ENCODE measurements around the gene ATRAID.

The ATRAID gene

DNA sequence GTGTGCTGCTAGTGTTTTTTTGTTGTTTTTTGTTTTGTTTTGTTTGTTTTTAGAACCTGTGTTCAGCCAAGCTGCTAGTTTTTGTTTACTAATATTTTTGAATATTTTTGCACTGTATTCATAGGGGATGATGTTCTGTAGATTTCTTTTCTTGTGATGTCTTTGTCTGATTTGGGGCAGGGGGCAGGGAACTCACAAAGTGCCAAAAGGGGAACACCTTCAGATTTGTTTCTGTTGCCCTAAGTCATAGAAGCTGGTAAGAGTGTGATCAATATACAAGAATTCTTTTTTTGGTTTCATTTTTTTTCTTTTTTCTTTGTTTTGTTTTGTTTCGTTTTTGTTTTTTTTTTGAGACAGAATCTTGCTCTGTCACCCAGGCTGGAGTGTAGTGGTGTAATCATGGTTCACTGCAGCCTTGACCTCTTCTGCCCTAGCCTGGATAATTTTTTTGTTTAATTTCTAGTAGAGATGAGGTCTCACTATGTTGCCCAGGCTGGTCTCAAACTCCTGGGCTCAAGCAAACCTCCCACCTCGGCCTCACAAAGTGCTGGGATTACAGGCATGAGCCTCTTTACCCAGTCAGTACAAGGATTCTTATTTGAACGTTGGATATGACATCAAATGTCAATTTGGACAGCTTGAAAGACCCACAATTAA lies 32.4 kb upstream of the ATRAID start:
- H3K9me3 ChIP-seq: no peaks in the 10 kb centered on the region
- H3K36me3 ChIP-seq: no peaks in the 10 kb centered on the region
- intact Hi-C loops (cut with DNase I; ENCODE audit: low total_unique reads): no loop called here
- H3K27me3 ChIP-seq: peaks cover 0 to 10% of the 10 kb centered on the region in 2 donors
- TF ChIP-seq CTCF (IDR thresholded peaks at IDR 0.05): no peak
- no peak for DNase-seq
- H3K27ac ChIP-seq: peak overlapping the region in 1 of 2 donors; percentile 27
- peaks cover 0 to 17% (median 0%) of the 10 kb centered on the region in 4 donors for H3K4me1 ChIP-seq
- H3K4me3 ChIP-seq: no peak overlapping the region

DNA sequence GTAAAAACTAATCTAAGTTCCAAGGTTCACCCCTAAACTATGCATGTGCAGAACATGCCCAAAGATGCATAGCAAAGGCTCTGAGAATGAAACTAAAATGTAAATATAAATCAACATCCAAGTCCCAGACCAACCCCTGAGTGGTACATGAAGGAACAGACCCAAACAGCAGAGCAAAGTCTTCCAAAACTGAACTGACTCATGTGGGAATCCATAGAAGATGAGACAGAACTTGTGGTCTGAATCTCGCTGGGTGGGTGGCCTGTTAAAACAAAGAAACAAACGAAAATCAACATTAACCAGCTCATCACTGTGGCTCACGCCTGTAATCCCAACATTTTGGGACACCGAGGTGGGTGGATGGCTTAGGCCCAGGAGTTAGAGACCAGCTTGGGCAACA lies 29.5 kb upstream of the ATRAID start:
- intact Hi-C loops (cut with DNase I; ENCODE audit: low total_unique reads): no loop called here
- H3K9me3 ChIP-seq: no peaks in the 10 kb centered on the region
- no peak for TF ChIP-seq CTCF (IDR thresholded peaks at IDR 0.05)

DNA sequence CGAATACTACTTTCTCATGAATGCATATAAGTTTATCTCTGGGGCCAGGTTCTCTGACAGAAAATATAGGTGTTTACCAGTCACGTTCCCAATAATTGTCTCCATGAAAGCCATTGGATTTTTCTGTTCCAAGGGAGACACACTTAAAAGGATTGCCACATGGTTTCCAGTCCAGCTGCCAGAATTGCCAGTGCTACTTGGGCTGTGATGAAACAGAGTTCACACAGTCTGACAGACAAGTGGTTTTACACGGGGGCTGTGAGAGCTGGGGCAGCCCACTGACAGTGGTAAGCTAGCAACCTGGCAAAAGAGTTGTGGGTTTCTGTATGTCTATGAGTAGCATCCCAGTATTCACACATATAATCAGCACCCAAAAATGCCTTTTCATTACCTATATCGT lies 27.7 kb upstream of the ATRAID start:
- Histone ChIP-seq H3K9me3 (no peaks in the 10 kb centered on the region), H3K4me1 (peaks cover 0 to 45% (median 1%) of the 10 kb centered on the region in 4 donors), H3K27me3 (no peaks in the 10 kb centered on the region), H3K27ac (peak overlapping the region; percentile 59 to 66), H3K36me3 (no peaks in the 10 kb centered on the region), H3K4me3 (no peak overlapping the region)
- DNase-seq: peak; percentile 80 to 83
- no peak for TF ChIP-seq CTCF (IDR thresholded peaks at IDR 0.05)
- intact Hi-C loops (cut with DNase I; ENCODE audit: low total_unique reads): no loop called here

More for the DNA sequence above, 29.5 kb upstream of the ATRAID start:
- Histone ChIP-seq H3K4me3 (no peak overlapping the region), H3K27me3 (peaks cover 0 to 6% of the 10 kb centered on the region in 2 donors), H3K27ac (no peak overlapping the region), H3K4me1 (peaks cover 0 to 44% (median 1%) of the 10 kb centered on the region in 4 donors), H3K36me3 (no peaks in the 10 kb centered on the region)
- no peak for DNase-seq

- Histone ChIP-seq H3K9me3 (no peaks in the 10 kb centered on the region), H3K36me3 (no peaks in the 10 kb centered on the region), H3K27me3 (no peaks in the 10 kb centered on the region), H3K4me3 (no peak overlapping the region), H3K27ac (peak overlapping the region; percentile 59 to 66), H3K4me1 (peaks cover 0 to 38% (median 1%) of the 10 kb centered on the region in 4 donors)
- intact Hi-C loops (cut with DNase I; ENCODE audit: low total_unique reads): no loop called here
- no peak for TF ChIP-seq CTCF (IDR thresholded peaks at IDR 0.05)
- peak; percentile 81 to 84 for DNase-seq
These were observed 26.4 kb upstream of the ATRAID start for GRCh38 chr2:27185331-27186026.

- H3K9me3 ChIP-seq: no peaks in the 10 kb centered on the region
- H3K27me3 ChIP-seq: peaks cover 0 to 7% of the 10 kb centered on the region in 2 donors
- peak overlapping the region; percentile 59 to 66 for H3K27ac ChIP-seq
- no peaks in the 10 kb centered on the region for H3K36me3 ChIP-seq
- peaks cover 0 to 33% (median 1%) of the 10 kb centered on the region in 4 donors for H3K4me1 ChIP-seq
- TF ChIP-seq CTCF (IDR thresholded peaks at IDR 0.05): no peak
- H3K4me3 ChIP-seq: no peak overlapping the region
- intact Hi-C loops (cut with DNase I; ENCODE audit: low total_unique reads): no loop called here
- DNase-seq: peak in 1 of 2 donors; percentile 2
These were observed 25.1 kb upstream of the ATRAID start for GRCh38 chr2:27186613-27187345.

All from tibial artery (tissue), 4 donors.